ENCODE results near the gene PA2G4. TPM values are rescaled to one million over a fixed set of nuclear protein-coding genes. Genes with fewer than 3 reads are reported as not detected.

Gene PA2G4
- total and polyA plus RNA-seq, 9 donors, result 97.2 to 128 (median 117) TPM

GRCh38 chr12:56120158-56120846, 15.9 kb downstream of the PA2G4 start:
- WGBS (ENCODE audit: insufficient coverage), result 90% methylated on average over 16 of the region's 17 CpGs
- peaks cover 38% of the 10 kb centered on the region for H3K36me3 ChIP-seq (ENCODE audit: control insufficient read depth, insufficient read depth, low read length)
- H3K27me3 ChIP-seq (ENCODE audit: control insufficient read depth, insufficient read depth, low read length), result no peaks in the 10 kb centered on the region
- peaks cover 46% of the 10 kb centered on the region for H3K4me1 ChIP-seq (ENCODE audit: control insufficient read depth, insufficient read depth, low read length)
- no peak overlapping the region for H3K4me3 ChIP-seq (ENCODE audit: low read length)
- DNase-seq, result peak; percentile 27
- H3K9me3 ChIP-seq (replicated peaks; ENCODE audit: control insufficient read depth, low read depth, low read length), result no peaks in the 10 kb centered on the region
- peak overlapping the region; percentile 69 for H3K27ac ChIP-seq (ENCODE audit: low read length)

GRCh38 chr12:56121204-56121870, 17.0 kb downstream of the PA2G4 start:
- DNase-seq, result no peak
- peaks cover 48% of the 10 kb centered on the region for H3K4me1 ChIP-seq (ENCODE audit: control insufficient read depth, insufficient read depth, low read length)
- WGBS (ENCODE audit: insufficient coverage), result 90% methylated on average over 11 of the region's 11 CpGs

GRCh38 chr12:56122637-56123036, 18.3 kb downstream of the PA2G4 start:
- Histone ChIP-seq H3K27ac (ENCODE audit: low read length) (peak overlapping the region; percentile 54), H3K36me3 (ENCODE audit: control insufficient read depth, insufficient read depth, low read length) (peaks cover 35% of the 10 kb centered on the region), H3K4me1 (ENCODE audit: control insufficient read depth, insufficient read depth, low read length) (peaks cover 60% of the 10 kb centered on the region), H3K9me3 (replicated peaks; ENCODE audit: control insufficient read depth, low read depth, low read length) (no peaks in the 10 kb centered on the region), H3K27me3 (ENCODE audit: control insufficient read depth, insufficient read depth, low read length) (no peaks in the 10 kb centered on the region), H3K4me3 (ENCODE audit: low read length) (no peak overlapping the region)
- DNase-seq, result no peak
- WGBS (ENCODE audit: insufficient coverage), result no CpG with 5 or more reads among the region's 2 CpGs

More at GRCh38 chr12:56121204-56121870, 17.0 kb downstream of the PA2G4 start:
- H3K36me3 ChIP-seq (ENCODE audit: control insufficient read depth, insufficient read depth, low read length), result peaks cover 38% of the 10 kb centered on the region
- H3K27ac ChIP-seq (ENCODE audit: low read length), result no peak overlapping the region
- H3K27me3 ChIP-seq (ENCODE audit: control insufficient read depth, insufficient read depth, low read length), result no peaks in the 10 kb centered on the region
- H3K4me3 ChIP-seq (ENCODE audit: low read length), result no peak overlapping the region
- H3K9me3 ChIP-seq (replicated peaks; ENCODE audit: control insufficient read depth, low read depth, low read length), result no peaks in the 10 kb centered on the region

- no peak for DNase-seq
- Histone ChIP-seq H3K4me1 (ENCODE audit: control insufficient read depth, insufficient read depth, low read length) (peaks cover 55% of the 10 kb centered on the region), H3K4me3 (ENCODE audit: low read length) (no peak overlapping the region), H3K36me3 (ENCODE audit: control insufficient read depth, insufficient read depth, low read length) (peaks cover 33% of the 10 kb centered on the region), H3K9me3 (replicated peaks; ENCODE audit: control insufficient read depth, low read depth, low read length) (no peaks in the 10 kb centered on the region), H3K27ac (ENCODE audit: low read length) (no peak overlapping the region), H3K27me3 (ENCODE audit: control insufficient read depth, insufficient read depth, low read length) (no peaks in the 10 kb centered on the region)
- WGBS (ENCODE audit: insufficient coverage), result 93% methylated on average over 2 of the region's 4 CpGs
Observed at GRCh38 chr12:56124133-56124532, 19.8 kb downstream of the PA2G4 start.

- peak overlapping the region; percentile 98 for H3K27ac ChIP-seq (ENCODE audit: low read length)
- H3K4me3 ChIP-seq (ENCODE audit: low read length), result no peak overlapping the region
- no peaks in the 10 kb centered on the region for H3K27me3 ChIP-seq (ENCODE audit: control insufficient read depth, insufficient read depth, low read length)
- peaks cover 49% of the 10 kb centered on the region for H3K4me1 ChIP-seq (ENCODE audit: control insufficient read depth, insufficient read depth, low read length)
- H3K9me3 ChIP-seq (replicated peaks; ENCODE audit: control insufficient read depth, low read depth, low read length), result no peaks in the 10 kb centered on the region
- H3K36me3 ChIP-seq (ENCODE audit: control insufficient read depth, insufficient read depth, low read length), result peaks cover 33% of the 10 kb centered on the region
- 76% methylated on average over 3 of the region's 3 CpGs for WGBS (ENCODE audit: insufficient coverage)
- no peak for DNase-seq
Observed at GRCh38 chr12:56126732-56127239, 22.4 kb downstream of the PA2G4 start.

- Histone ChIP-seq H3K36me3 (ENCODE audit: control insufficient read depth, insufficient read depth, low read length) (peaks cover 36% of the 10 kb centered on the region), H3K9me3 (replicated peaks; ENCODE audit: control insufficient read depth, low read depth, low read length) (no peaks in the 10 kb centered on the region), H3K4me3 (ENCODE audit: low read length) (peak overlapping the region; percentile 45), H3K27ac (ENCODE audit: low read length) (peak overlapping the region; percentile 98), H3K27me3 (ENCODE audit: control insufficient read depth, insufficient read depth, low read length) (no peaks in the 10 kb centered on the region), H3K4me1 (ENCODE audit: control insufficient read depth, insufficient read depth, low read length) (peaks cover 44% of the 10 kb centered on the region)
- 0% methylated on average over 2 of the region's 8 CpGs for WGBS (ENCODE audit: insufficient coverage)
- DNase-seq, result no peak
Observed at GRCh38 chr12:56127485-56127887, 23.1 kb downstream of the PA2G4 start.

- Histone ChIP-seq H3K36me3 (ENCODE audit: control insufficient read depth, insufficient read depth, low read length) (peaks cover 35% of the 10 kb centered on the region), H3K27ac (ENCODE audit: low read length) (peak within 1 kb of the TSS; percentile 98), H3K4me1 (ENCODE audit: control insufficient read depth, insufficient read depth, low read length) (peaks cover 38% of the 10 kb centered on the region), H3K9me3 (replicated peaks; ENCODE audit: control insufficient read depth, low read depth, low read length) (no peaks in the 10 kb centered on the region), H3K27me3 (ENCODE audit: control insufficient read depth, insufficient read depth, low read length) (no peaks in the 10 kb centered on the region), H3K4me3 (ENCODE audit: low read length) (peak within 1 kb of the TSS; percentile 99)
- WGBS (ENCODE audit: insufficient coverage), result under 1% methylated on average over 48 of the region's 49 CpGs
- peak; percentile 100 for DNase-seq
Observed at GRCh38 chr12:56127888-56128669, 23.7 kb downstream of the PA2G4 start, which contains the start of gene ESYT1. Gene ESYT1, plus strand, starts transcription at chr12:56128267. Its CDS starts 53 bp downstream, at chr12:56128320.

GRCh38 chr12:56128670-56129205, 24.4 kb downstream of the PA2G4 start:
- Histone ChIP-seq H3K4me1 (ENCODE audit: control insufficient read depth, insufficient read depth, low read length) (peaks cover 38% of the 10 kb centered on the region), H3K9me3 (replicated peaks; ENCODE audit: control insufficient read depth, low read depth, low read length) (no peaks in the 10 kb centered on the region), H3K4me3 (ENCODE audit: low read length) (peak overlapping the region; percentile 99), H3K36me3 (ENCODE audit: control insufficient read depth, insufficient read depth, low read length) (peaks cover 38% of the 10 kb centered on the region), H3K27me3 (ENCODE audit: control insufficient read depth, insufficient read depth, low read length) (no peaks in the 10 kb centered on the region), H3K27ac (ENCODE audit: low read length) (peak overlapping the region; percentile 98)
- WGBS (ENCODE audit: insufficient coverage), result 0% methylated on average over 15 of the region's 20 CpGs
- peak; percentile 54 for DNase-seq

GRCh38 chr12:56129206-56129941, 25.0 kb downstream of the PA2G4 start:
- peak overlapping the region; percentile 98 for H3K27ac ChIP-seq (ENCODE audit: low read length)
- peaks cover 38% of the 10 kb centered on the region for H3K4me1 ChIP-seq (ENCODE audit: control insufficient read depth, insufficient read depth, low read length)
- H3K27me3 ChIP-seq (ENCODE audit: control insufficient read depth, insufficient read depth, low read length), result no peaks in the 10 kb centered on the region
- peaks cover 41% of the 10 kb centered on the region for H3K36me3 ChIP-seq (ENCODE audit: control insufficient read depth, insufficient read depth, low read length)
- DNase-seq, result peak; percentile 65
- H3K9me3 ChIP-seq (replicated peaks; ENCODE audit: control insufficient read depth, low read depth, low read length), result no peaks in the 10 kb centered on the region
- WGBS (ENCODE audit: insufficient coverage), result under 1% methylated on average over 23 of the region's 29 CpGs
- H3K4me3 ChIP-seq (ENCODE audit: low read length), result peak overlapping the region; percentile 99

All from muscle of leg (tissue), 11 donors.